IPS DF 4.7 (cell line): ENCODE measurements around the gene C2CD4D.

Source experiments
- DNase-seq: peaks from one replicate; pipeline ENCODE4 v3.0.0-alpha.2; 2013; ENCODE audit warnings: low spot score; ENCODE audit errors: extremely low read depth

Gene C2CD4D

DNA sequence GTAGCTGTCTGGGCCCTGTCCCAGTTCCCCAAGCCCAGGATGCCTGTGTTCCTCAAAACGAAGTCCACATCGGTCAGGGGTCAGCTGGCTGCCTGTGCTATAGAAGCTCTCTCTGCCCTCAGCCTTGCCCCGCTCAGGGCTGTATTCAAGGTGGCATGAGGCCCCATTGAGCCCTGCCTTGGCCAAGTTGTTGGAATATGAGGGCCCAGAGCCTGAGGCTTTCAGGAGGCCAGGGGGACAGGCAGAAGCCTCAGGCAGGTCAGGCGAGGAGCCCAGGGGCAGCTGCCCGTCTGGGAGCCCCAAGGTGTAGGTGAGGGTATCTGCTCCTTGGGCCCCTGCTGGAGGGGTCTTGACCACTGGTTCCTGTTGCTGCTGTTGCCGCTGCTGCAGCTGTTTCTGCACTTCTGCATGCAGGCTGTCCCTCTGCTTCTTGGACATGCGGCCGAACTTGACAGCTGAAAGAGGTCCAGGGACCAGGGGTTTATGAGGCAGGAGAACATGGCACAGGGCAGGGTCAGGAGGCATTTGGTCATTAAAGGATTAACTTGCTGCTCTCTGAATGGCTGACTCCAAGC, 24.6 kb downstream of the C2CD4D start:
- no peak for DNase-seq

- no peak for DNase-seq
Observed at GRCh38 chr1:151814426-151814825, 25.2 kb downstream of the C2CD4D start.

DNA sequence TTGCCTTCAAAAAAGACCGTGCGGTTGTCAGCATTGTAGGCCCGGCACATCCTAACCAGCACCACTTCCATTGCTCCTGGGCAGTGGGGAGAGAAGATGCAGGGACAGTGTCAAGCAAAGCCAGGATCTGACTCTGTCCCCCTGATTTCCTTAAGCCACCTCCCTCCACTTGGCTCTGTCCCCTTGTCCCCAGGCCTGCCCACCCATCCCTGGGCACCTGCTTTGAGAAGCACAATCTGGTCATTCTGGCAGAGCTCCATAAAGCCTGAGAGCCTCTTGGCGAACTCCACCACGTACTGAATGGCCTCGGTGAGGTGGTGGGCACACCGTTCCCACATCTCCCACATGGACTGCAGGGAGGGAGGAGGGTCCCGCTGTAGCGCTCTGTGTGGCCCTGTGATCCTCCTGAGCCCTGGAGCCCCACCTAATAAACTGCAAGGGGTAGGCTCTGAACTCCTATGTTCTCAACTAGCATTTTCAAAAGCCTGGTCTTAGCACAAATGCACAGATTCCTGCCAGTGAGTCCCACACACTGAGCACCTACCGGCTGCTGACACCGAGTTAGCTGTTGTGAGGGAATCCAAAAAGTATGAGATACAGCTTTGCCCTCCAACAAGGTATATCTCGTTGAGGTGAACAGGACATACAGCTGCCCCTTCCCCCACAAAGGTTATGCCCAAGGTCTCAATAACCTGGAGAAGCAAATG, 26.2 kb downstream of the C2CD4D start:
- no peak for DNase-seq

DNA sequence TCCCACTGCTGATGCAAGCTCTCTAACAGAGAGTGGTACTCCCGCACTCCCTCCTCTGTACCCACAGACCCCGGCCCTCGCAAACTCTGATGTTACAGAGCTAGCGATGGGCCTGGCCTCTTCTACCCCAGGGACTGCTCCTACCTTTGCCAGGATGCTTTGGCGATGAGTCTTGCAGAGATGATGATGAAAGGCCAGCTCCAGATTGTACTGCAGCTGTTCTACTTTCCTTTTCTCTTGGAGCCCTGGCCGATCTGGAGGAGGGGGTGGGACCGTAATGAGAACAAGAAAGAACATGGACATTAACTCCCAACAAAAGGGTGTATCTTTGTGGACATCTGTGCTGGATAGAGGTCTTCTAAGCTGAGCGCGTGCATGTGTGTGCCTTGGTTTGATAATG, 28.4 kb downstream of the C2CD4D start:
- DNase-seq = no peak

GRCh38 chr1:151809985-151810556, 29.5 kb downstream of the C2CD4D start:
- no peak for DNase-seq

DNA sequence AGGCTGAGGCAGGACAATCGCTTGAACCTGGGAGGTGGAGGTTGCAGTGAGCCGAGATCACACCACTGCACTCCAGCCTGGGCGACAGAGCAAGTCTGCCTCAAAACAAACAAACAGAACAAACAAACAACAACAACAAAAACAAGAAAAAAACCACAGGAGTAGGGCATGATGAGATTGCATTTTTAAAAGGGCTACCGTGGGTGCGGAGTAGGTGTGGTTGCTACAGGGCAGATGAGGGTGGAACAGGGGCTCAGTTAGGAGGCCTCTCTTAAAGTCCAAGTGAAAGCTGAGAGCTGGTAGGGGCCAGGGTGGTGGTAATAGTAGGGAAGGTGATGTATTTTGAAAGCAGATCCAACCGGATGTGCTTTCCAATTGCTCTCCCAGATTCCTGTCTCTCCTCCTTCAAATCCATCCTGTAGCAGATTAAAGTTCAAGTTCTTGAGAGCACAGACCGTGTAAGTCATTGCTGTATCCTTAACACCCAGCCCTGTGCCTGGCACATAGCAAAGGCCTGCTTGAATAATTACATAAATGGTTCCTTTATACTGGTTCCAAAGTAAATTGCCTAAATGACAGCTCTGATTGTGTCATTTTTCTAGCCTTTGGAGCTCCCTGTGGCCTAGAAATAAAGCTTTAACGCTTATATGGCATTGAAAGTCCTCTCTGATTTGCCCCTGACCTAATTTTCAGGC, 30.2 kb downstream of the C2CD4D start:
- no peak for DNase-seq

- no peak for DNase-seq
Observed at GRCh38 chr1:151807766-151808165, 31.9 kb downstream of the C2CD4D start.

DNA sequence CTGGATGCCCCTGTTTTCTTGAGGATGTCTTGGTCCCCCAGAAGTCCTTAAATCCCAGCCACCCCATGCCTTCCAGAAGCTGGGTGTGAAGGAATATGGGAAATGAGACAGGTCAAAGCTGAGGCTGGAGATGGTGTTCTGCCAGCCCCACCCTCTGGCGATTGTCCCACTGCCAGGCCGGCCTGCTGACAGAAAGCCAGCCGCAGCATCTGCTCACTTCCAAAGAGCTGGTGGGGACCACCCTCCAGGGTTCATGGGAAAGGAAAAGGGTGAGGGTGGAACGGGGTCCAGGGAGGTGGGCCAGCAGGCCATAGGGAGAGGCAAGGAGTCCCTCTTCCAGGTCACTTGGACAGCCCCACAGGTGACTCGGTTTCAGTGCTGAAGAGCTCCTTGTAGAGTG, 32.5 kb downstream of the C2CD4D start:
- no peak for DNase-seq

DNA sequence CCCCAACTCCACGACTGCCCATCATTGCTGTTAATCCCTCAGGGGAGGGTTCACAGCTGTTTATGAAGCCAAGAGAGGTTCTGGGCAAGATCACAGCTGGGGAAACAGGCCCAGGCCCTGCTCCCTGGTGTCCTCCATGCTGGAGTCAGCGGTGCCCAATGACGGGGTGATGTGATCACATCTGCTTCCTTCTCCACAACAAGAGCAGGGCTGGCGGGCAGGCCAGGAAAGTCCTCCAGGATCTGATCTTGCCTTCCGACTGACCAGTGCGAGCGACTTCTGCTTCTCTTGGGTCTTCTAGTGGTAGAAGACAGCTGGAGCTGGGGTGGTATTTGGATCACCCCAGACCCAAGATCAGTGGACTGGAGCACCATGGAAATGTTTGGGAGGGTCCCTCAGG, 33.5 kb downstream of the C2CD4D start:
- no peak for DNase-seq

- no peak for DNase-seq
Observed at GRCh38 chr1:151805066-151805820, 34.4 kb downstream of the C2CD4D start, which contains the start of gene LINGO4. LINGO4 (minus strand) TSS chr1:151805419; CDS start chr1:151802704, 2,715 bp downstream.

GRCh38 chr1:151803915-151804314, 35.7 kb downstream of the C2CD4D start:
- DNase-seq = no peak

DNA sequence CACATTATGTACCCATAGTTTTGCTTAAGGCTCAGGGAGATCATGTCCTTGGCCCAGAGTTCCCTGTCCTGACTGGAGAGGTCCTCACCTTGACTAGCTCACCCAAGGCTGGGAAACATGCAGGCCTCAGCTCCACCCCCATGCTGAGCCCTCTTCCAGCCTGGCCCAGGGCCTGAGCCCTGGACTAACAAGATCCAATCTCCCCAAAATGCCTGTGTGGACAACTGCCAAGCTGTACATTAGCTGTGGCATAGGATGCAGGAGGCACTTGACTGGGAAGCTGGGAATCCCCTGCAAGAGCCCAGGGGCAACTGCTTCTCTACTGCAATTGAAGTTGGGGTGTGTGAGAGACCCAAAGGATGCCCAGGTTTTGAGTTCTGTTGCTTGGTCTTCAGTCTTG, 36.5 kb downstream of the C2CD4D start:
- DNase-seq = no peak

- DNase-seq = no peak
Observed at GRCh38 chr1:151802372-151802771, 37.2 kb downstream of the C2CD4D start.

GRCh38 chr1:151801846-151802245, 37.8 kb downstream of the C2CD4D start:
- no peak for DNase-seq

GRCh38 chr1:151801310-151801820, 38.3 kb downstream of the C2CD4D start:
- DNase-seq = no peak

GRCh38 chr1:151800830-151801229, 38.8 kb downstream of the C2CD4D start:
- DNase-seq = no peak

- DNase-seq = no peak
Observed at GRCh38 chr1:151799179-151800022, 40.2 kb downstream of the C2CD4D start.

DNA sequence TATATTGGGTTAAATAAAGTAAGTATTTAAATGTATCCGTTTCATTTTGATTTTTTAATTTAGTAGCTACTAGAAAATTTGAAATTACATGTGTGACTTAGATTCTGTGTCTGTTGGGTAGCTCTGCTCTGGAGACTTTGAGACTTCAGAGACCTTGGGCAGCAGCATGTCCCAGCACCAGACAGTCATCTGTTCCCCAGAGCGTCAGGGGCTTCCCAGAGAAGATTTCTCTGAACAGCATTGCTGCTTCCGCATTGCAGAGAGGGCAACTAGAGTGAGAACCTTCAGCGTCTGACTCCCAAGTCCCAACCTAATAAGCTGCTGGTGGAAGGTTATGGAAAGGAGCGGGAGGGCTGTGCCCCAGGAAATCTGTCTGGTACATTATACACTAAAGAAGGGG, 41.0 kb downstream of the C2CD4D start:
- no peak for DNase-seq

GRCh38 chr1:151790940-151791651, 48.5 kb downstream of the C2CD4D start:
- no peak for DNase-seq
